Trophoblast cell (in vitro differentiated cells and primary cell): ENCODE measurements around the gene CREB5.

ENCODE experiments used
- DNase-seq, 2 donors: peaks; one replicate each; pipeline ENCODE4 v3.0.0-alpha.2; 2016
- H2AFZ ChIP-seq: 2 replicates; pipeline ENCODE4 v1.6.1; 2013; ENCODE audit warnings: low read length, moderate library complexity, mild to moderate bottlenecking; ENCODE audit not compliant: insufficient read depth, poor library complexity
- H2AK5ac ChIP-seq: 2 replicates; pipeline ENCODE4 v1.6.1; 2013; ENCODE audit warnings: mild to moderate bottlenecking, low read length
- H2BK120ac ChIP-seq: 2 replicates; pipeline ENCODE4 v1.6.1; 2013; ENCODE audit warnings: low read length, mild to moderate bottlenecking, moderate library complexity; ENCODE audit not compliant: insufficient read depth, poor library complexity
- H2BK12ac ChIP-seq: 2 replicates; pipeline ENCODE4 v1.6.1; 2013; ENCODE audit warnings: mild to moderate bottlenecking, low read length, moderate library complexity
- H2BK5ac ChIP-seq: 2 replicates; pipeline ENCODE4 v1.6.1; 2013; ENCODE audit warnings: low read length, low read depth, moderate library complexity, mild to moderate bottlenecking; ENCODE audit not compliant: poor library complexity
- H3K14ac ChIP-seq: 2 replicates; pipeline ENCODE4 v1.6.1; 2013; ENCODE audit warnings: mild to moderate bottlenecking, low read length
- H3K18ac ChIP-seq: 2 replicates; pipeline ENCODE4 v1.6.1; 2013; ENCODE audit warnings: mild to moderate bottlenecking, low read length
- H3K23ac ChIP-seq: 2 replicates; pipeline ENCODE4 v1.6.1; 2013; ENCODE audit warnings: low read length
- H3K27ac ChIP-seq: 2 replicates; pipeline ENCODE4 v1.5.1; 2013; ENCODE audit warnings: low read depth, mild to moderate bottlenecking, inconsistent platforms, low read length, moderate library complexity
- H3K27me3 ChIP-seq: 2 replicates; pipeline ENCODE4 v1.6.1; 2013; ENCODE audit warnings: inconsistent platforms, mild to moderate bottlenecking, low read length, moderate library complexity; ENCODE audit not compliant: insufficient read depth
- H3K36me3 ChIP-seq, 2 experiments: 1 replicate in 1 of 2; 2 replicates in 1 of 2; pipeline ENCODE4 v1.6.1; 2013; ENCODE audit warnings: low read length in 2 of 2, mild to moderate bottlenecking in 2 of 2, moderate library complexity in 1 of 2; ENCODE audit not compliant: insufficient read depth in 2 of 2, control insufficient read depth in 1 of 2
- H3K4ac ChIP-seq: 2 replicates; pipeline ENCODE4 v1.6.1; 2013; ENCODE audit warnings: low read depth, mild to moderate bottlenecking, low read length, moderate library complexity
- H3K4me1 ChIP-seq, 2 experiments: 1 replicate in 1 of 2; 2 replicates in 1 of 2; pipeline ENCODE4 v1.6.1; 2013; ENCODE audit warnings: low read length in 2 of 2, mild to moderate bottlenecking in 2 of 2, moderate library complexity in 1 of 2; ENCODE audit not compliant: insufficient read depth in 2 of 2, control insufficient read depth in 1 of 2
- H3K4me2 ChIP-seq: 2 replicates; pipeline ENCODE4 v1.6.1; 2013; ENCODE audit warnings: inconsistent platforms, mild to moderate bottlenecking, low read length, moderate library complexity
- H3K4me3 ChIP-seq: 2 replicates; pipeline ENCODE4 v1.5.1; 2013; ENCODE audit warnings: mild to moderate bottlenecking, low read depth, low read length, inconsistent platforms
- H3K79me1 ChIP-seq: one replicate; pipeline ENCODE4 v1.6.1; 2013; ENCODE audit warnings: low read length
- H3K79me2 ChIP-seq: 2 replicates; pipeline ENCODE4 v1.6.1; 2013; ENCODE audit warnings: low read length, mild to moderate bottlenecking; ENCODE audit not compliant: control insufficient read depth, insufficient read depth, poor library complexity
- H3K9ac ChIP-seq: 2 replicates; pipeline ENCODE4 v1.6.1; 2013; ENCODE audit warnings: mild to moderate bottlenecking, low read length
- H3K9me3 ChIP-seq: 2 replicates; pipeline ENCODE4 v1.6.1; 2013; ENCODE audit warnings: low read depth, mild to moderate bottlenecking, control low read depth, inconsistent platforms, low read length; ENCODE audit not compliant: insufficient read depth
- H4K12ac ChIP-seq: 2 replicates; pipeline ENCODE4 v1.6.1; 2013; ENCODE audit warnings: low read depth, mild to moderate bottlenecking, low read length, moderate library complexity
- H4K8ac ChIP-seq: 2 replicates; pipeline ENCODE4 v1.6.1; 2013; ENCODE audit warnings: low read depth, mild to moderate bottlenecking, low read length, moderate library complexity
- H4K91ac ChIP-seq: one replicate; pipeline ENCODE4 v1.6.1; 2013; ENCODE audit warnings: low read depth, mild to moderate bottlenecking, low read length, moderate library complexity
- WGBS: extraction: QIAGEN DNeasy Blood & Tissue Kit; methylation state at CpG from one replicate; pipeline ENCODE4 v1.1.7; 2013; ENCODE audit warnings: missing lambda C conversion rate; ENCODE audit not compliant: insufficient read length, insufficient coverage; ENCODE audit errors: extremely low coverage; 5-methylcytosine and 5-hydroxymethylcytosine counted together

Gene CREB5

DNA sequence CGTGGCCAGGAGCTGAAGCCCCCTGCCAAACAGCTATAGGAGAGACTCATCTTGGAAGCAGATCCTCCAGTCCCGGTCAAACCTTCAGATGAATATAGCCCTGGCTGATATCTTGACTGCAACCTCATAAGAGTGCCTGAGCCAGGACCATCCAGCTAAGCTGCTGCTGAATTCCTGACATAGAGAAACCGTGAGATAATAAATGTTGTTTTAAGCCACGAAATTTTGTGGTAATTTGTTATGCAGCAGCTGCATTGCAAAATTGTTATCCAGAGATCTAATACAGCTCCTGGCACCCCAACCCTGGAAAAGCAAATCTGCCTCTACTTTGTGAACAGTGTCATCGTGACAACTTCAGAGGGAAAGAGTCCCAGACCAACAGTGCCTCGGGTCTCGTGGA is 119.9 kb downstream of the CREB5 start:
- Histone ChIP-seq H4K12ac (no peak overlapping the region), H3K18ac (no peak overlapping the region), H3K14ac (no peak overlapping the region), H2AK5ac (no peak overlapping the region), H3K4me2 (no peak overlapping the region), H3K79me1 (no peaks in the 10 kb centered on the region), H4K91ac (no peak overlapping the region), H3K4me1 (no peaks in the 10 kb centered on the region), H3K27me3 (no peaks in the 10 kb centered on the region), H3K9ac (no peak overlapping the region), H4K8ac (no peak overlapping the region), H2AFZ (no peak overlapping the region), H3K36me3 (no peaks in the 10 kb centered on the region), H3K4me3 (no peak overlapping the region), H2BK12ac (no peak overlapping the region), H3K4ac (no peak overlapping the region), H3K23ac (no peak overlapping the region), H3K9me3 (peaks cover 3% of the 10 kb centered on the region), H3K27ac (no peak overlapping the region), H2BK5ac (no peak overlapping the region), H3K79me2 (no peaks in the 10 kb centered on the region), H2BK120ac (no peak overlapping the region)
- no CpG with 5 or more reads among the region's 7 CpGs for WGBS
- peak in 1 of 2 donors; percentile 10 for DNase-seq

DNA sequence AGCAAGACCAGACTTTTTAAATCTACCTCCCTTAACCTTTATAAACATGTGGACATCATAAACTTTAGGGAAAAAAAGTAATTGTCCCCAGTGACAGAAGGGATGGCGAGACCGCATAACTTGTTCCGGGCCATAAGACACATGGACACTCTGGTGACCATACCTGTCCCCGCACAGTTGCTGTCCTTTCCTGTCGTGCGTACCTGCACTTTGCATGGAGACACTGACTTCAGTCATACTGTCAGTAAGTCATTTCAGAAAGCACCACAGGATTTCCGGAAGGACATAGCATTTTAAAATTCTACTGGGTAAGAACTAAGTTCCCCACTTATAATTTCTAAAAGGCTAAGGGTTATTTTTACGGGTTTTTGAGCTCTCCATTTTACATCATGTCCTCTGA is 120.9 kb downstream of the CREB5 start:
- Histone ChIP-seq H3K4me3 (no peak overlapping the region), H3K27ac (no peak overlapping the region), H3K4ac (no peak overlapping the region), H3K36me3 (no peaks in the 10 kb centered on the region), H3K14ac (no peak overlapping the region), H2BK5ac (no peak overlapping the region), H3K9ac (no peak overlapping the region), H3K4me1 (no peaks in the 10 kb centered on the region), H3K4me2 (no peak overlapping the region), H3K9me3 (peaks cover 3% of the 10 kb centered on the region), H3K18ac (no peak overlapping the region), H4K8ac (no peak overlapping the region), H2AFZ (no peak overlapping the region), H3K27me3 (no peaks in the 10 kb centered on the region), H3K23ac (no peak overlapping the region), H2AK5ac (no peak overlapping the region), H3K79me2 (no peaks in the 10 kb centered on the region), H4K91ac (no peak overlapping the region), H4K12ac (no peak overlapping the region), H3K79me1 (no peaks in the 10 kb centered on the region), H2BK12ac (no peak overlapping the region), H2BK120ac (no peak overlapping the region)
- WGBS = no CpG with 5 or more reads among the region's 8 CpGs
- DNase-seq = no peak

DNA sequence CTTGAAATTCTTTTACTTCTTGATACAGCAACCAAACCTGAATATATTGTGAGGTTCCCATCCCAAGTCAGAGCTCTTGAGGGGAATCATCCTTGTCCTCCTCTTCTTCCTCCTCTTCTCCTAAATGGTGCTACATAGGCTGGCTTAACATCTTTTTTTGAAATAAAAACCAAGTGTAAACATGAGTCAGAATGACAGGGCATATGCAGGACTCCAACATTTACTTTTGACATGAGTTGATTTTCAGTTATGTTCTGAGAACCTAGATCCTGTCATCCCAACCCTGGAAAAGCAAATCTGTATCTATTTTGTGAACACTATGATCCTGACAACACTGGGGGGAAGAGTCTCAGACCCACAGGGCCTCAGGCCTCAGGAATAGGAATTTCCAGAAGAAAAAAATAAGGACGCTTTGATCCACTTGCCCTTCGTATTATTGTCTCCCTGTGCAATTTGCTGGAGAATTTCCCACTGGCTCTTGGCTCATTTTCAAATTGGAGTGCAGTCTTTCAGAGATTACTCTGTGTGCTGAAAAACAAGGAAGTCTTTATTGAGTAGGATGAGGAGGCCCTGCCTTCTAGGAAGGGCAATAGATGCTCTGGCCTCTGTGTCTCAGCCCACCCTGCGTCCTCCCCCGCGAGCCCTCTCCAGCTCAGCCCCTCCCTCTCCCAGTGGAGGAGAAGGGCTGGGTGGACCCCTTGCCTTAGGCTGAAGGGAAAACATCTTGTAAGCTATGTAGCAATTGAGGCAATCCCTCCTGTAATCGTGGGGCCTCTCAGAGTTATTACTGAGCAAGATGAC is 121.6 kb downstream of the CREB5 start:
- no peaks in the 10 kb centered on the region for H3K27me3 ChIP-seq
- H3K79me2 ChIP-seq = no peaks in the 10 kb centered on the region
- DNase-seq = no peak
- no peak overlapping the region for H3K27ac ChIP-seq
- H3K14ac ChIP-seq = no peak overlapping the region
- no peak overlapping the region for H3K4me2 ChIP-seq
- no peak overlapping the region for H2BK120ac ChIP-seq
- no peak overlapping the region for H2AK5ac ChIP-seq
- H3K9me3 ChIP-seq = peaks cover 3% of the 10 kb centered on the region
- no peak overlapping the region for H4K91ac ChIP-seq
- no peak overlapping the region for H2AFZ ChIP-seq
- H3K36me3 ChIP-seq = no peaks in the 10 kb centered on the region
- H4K8ac ChIP-seq = no peak overlapping the region
- H3K9ac ChIP-seq = no peak overlapping the region
- H4K12ac ChIP-seq = no peak overlapping the region
- no peaks in the 10 kb centered on the region for H3K79me1 ChIP-seq
- no peak overlapping the region for H3K4ac ChIP-seq
- H3K18ac ChIP-seq = no peak overlapping the region
- no CpG with 5 or more reads among the region's 6 CpGs for WGBS
- no peak overlapping the region for H3K23ac ChIP-seq
- H2BK12ac ChIP-seq = no peak overlapping the region
- no peaks in the 10 kb centered on the region for H3K4me1 ChIP-seq
- H2BK5ac ChIP-seq = no peak overlapping the region
- H3K4me3 ChIP-seq = no peak overlapping the region

DNA sequence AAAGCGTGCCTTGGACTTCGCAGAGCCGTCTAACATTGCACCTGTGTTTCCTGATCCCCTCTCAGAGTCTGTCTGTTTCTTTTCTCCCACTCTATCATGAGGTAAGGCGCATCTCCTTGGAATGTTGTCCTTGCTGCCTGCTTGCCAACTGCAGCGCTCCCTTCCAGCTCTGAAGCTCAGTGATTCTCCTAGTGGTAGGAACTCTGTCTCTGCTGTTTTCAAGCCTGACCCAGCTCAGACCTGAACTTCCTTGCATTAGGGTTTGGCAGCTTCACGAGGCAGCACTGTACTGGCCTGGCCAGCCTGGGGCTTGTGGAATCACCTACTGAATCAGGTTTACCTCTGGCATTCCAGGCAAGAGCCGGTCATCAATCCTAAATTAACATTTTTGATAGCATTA is 123.9 kb downstream of the CREB5 start:
- peak; percentile 38 to 74 for DNase-seq
- Histone ChIP-seq H3K27me3 (no peaks in the 10 kb centered on the region), H3K23ac (no peak overlapping the region), H3K79me1 (no peaks in the 10 kb centered on the region), H3K9me3 (peaks cover 3% of the 10 kb centered on the region), H3K18ac (no peak overlapping the region), H4K12ac (no peak overlapping the region), H2AK5ac (no peak overlapping the region), H3K4ac (no peak overlapping the region), H2BK12ac (no peak overlapping the region), H3K79me2 (no peaks in the 10 kb centered on the region), H4K91ac (no peak overlapping the region), H3K4me1 (no peaks in the 10 kb centered on the region), H2AFZ (no peak overlapping the region), H3K36me3 (no peaks in the 10 kb centered on the region), H3K4me2 (no peak overlapping the region), H3K9ac (no peak overlapping the region), H3K4me3 (no peak overlapping the region), H3K14ac (no peak overlapping the region), H3K27ac (no peak overlapping the region), H2BK5ac (no peak overlapping the region), H4K8ac (no peak overlapping the region), H2BK120ac (no peak overlapping the region)
- WGBS = no CpG with 5 or more reads among the region's 7 CpGs
